VCaP (cell line): ENCODE data around the gene CLEC2D.

Source experiments
- H3K27ac ChIP-seq: fragments of 450-650 bp; 2 replicates; pipeline ENCODE4 v1.5.1; 2017
- CTCF ChIP-seq: fragments of 450-650 bp; conservative IDR thresholded peaks from 2 replicates; pipeline ENCODE4 v1.5.1; 2017; ENCODE audit warnings: mild to moderate bottlenecking, moderate library complexity

Gene CLEC2D, protein sequence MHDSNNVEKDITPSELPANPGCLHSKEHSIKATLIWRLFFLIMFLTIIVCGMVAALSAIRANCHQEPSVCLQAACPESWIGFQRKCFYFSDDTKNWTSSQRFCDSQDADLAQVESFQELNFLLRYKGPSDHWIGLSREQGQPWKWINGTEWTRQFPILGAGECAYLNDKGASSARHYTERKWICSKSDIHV

GRCh38 chr12:9669534-9669933, at the start of gene CLEC2D:
Gene CLEC2D, plus strand, starts transcription at chr12:9669713. Its CDS starts 22 bp downstream, at chr12:9669735.
- H3K27ac ChIP-seq = no peak within 1 kb of the TSS
- no peak for TF ChIP-seq CTCF

GRCh38 chr12:9625019-9625418, 44.5 kb upstream of the CLEC2D start:
- no peak for TF ChIP-seq CTCF
- H3K27ac ChIP-seq = no peak overlapping the region

DNA sequence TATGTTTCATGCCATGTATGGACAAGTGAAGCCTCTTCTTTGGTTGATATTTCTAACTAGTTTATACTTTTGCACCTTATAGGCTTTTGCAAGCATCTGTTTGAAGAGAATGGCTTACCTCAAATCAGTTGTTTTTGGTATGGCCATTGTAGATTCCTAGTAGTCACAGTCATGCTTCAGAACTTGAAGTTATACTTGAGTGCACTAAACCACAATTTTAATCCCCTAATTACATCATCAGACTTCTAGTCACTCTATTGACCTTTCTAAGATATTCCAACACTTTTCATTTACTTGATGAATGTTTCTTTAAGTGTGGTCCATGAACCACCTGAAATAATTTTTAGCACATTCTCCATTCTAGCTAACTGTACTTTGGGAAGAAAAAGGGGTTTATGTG, 43.2 kb upstream of the CLEC2D start:
- no peak overlapping the region for H3K27ac ChIP-seq
- TF ChIP-seq CTCF = no peak

DNA sequence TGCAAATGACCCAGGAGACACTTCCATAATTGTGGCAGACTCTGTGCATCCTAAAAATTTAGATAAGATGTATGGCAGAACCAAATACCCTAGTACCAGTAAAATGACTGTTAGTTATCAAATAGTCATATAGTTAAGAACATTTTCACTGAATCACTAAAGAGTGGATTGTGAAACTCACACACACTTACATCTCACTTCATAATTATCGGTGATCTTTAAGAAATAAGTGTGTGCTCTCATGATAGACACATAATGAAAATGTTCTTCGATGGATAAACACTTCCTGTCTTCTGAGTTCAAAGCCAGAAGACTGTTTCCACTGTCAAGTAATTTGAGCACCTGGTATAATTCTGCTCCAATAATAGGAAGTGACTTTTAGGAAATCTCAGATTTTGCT, 42.7 kb upstream of the CLEC2D start:
- TF ChIP-seq CTCF = no peak
- no peak overlapping the region for H3K27ac ChIP-seq

- H3K27ac ChIP-seq = no peak overlapping the region
- TF ChIP-seq CTCF = no peak
Observed at GRCh38 chr12:9632766-9633165, 36.7 kb upstream of the CLEC2D start.

DNA sequence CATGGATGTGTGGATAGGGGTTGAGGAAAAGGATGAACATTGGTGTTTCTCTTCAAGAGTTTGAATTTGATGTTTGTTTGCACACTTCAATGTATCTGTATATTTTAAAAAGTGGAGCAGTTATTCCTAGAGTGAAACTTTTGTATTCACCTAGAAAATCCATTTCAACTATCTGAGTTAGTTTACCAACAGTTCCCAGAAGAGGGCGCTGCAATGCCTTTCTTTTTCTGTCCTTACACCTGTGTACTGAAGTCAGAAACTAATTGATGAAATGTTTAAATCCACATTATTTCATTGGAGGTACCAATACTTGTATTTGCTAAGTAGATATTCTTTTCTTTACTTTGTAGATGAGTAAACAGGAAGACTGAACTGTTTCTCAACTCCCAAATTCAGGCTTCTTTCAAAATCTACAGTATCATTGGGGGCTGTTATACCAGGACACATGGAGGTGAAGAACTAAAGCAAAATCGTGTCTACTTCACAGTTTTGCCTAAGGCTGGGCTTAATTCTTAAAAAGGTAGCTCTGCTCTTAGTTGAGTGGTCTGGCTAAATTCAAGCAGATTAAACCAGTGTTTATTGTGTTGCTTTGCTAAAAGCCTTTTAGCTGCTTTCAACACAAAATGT, 35.2 kb upstream of the CLEC2D start:
- no peak overlapping the region for H3K27ac ChIP-seq
- peak; percentile 82 for TF ChIP-seq CTCF

GRCh38 chr12:9634969-9635754, 34.4 kb upstream of the CLEC2D start:
- no peak overlapping the region for H3K27ac ChIP-seq
- no peak for TF ChIP-seq CTCF
